HepG2 (cell line): ENCODE results near the gene RRM2. TPM values are rescaled to one million over a fixed set of nuclear protein-coding genes. Genes with fewer than 3 reads are reported as not detected.

Experiments used
- HMGA1 ChIP-seq: sonication (generic); formaldehyde crosslinking; conservative IDR thresholded peaks from 2 replicates; pipeline ENCODE4 v1.4.0; 2020; ENCODE audit warnings: missing genetic modification reagents
- MTA1 ChIP-seq: sonication (generic); formaldehyde crosslinking; IDR thresholded peaks from 2 replicates; pipeline ENCODE4 v1.4.0; 2020; ENCODE audit warnings: missing genetic modification reagents, mild to moderate bottlenecking, borderline replicate concordance
- NPAS2 ChIP-seq: sonication (generic); formaldehyde crosslinking; IDR thresholded peaks from 2 replicates; pipeline ENCODE4 v1.8.0; 2022; ENCODE audit warnings: mild to moderate bottlenecking, missing genetic modification reagents, borderline replicate concordance
- ZNF556 ChIP-seq: sonication (generic); formaldehyde crosslinking; IDR thresholded peaks from 2 replicates; pipeline ENCODE4 v1.4.0; 2020; ENCODE audit warnings: mild to moderate bottlenecking, missing genetic modification reagents, borderline replicate concordance
- polyA plus RNA-seq, 8 experiments: library from polyadenylated mRNA; depleted of rRNA in 3 of 8; stranded (reverse) in 7 of 8; unstranded in 1 of 8; fragments of >200 nt; fragmentation: Illumina TruSeq in 4 of 8; extraction: Trizol in 4 of 8; gene quantifications; 2 replicates each; pipeline versions ENCODE4 v1.2.1 to v1.2.3, GENCODE V29; 2011 to 2016; ENCODE audit warnings: low read depth in 4 of 8, missing spikeins in 1 of 8, mixed read lengths in 1 of 8; ENCODE audit not compliant: insufficient read depth in 1 of 8
- total RNA-seq, 5 experiments: library from RNA; depleted of rRNA; stranded (reverse); fragments of >200 nt; fragmentation: Illumina TruSeq; extraction: Trizol; gene quantifications; 2 replicates each; pipeline ENCODE4 v1.2.3, GENCODE V29; 2016; ENCODE audit warnings: low read depth in 1 of 5
- TF ChIP-seq, protein P1 (sequence below): sonication (generic); formaldehyde crosslinking; IDR thresholded peaks from 2 replicates; pipeline ENCODE4 v1.4.0; 2020; ENCODE audit warnings: missing genetic modification reagents, mild to moderate bottlenecking, borderline replicate concordance
- TF ChIP-seq, protein P2 (sequence below): sonication (generic); formaldehyde crosslinking; IDR thresholded peaks from 2 replicates; pipeline ENCODE4 v1.4.0; 2020; ENCODE audit warnings: missing genetic modification reagents, low read depth, mild to moderate bottlenecking, borderline replicate concordance
- TF ChIP-seq, protein P3 (sequence below): fragments of 450-650 bp; IDR thresholded peaks from 2 replicates; pipeline ENCODE4 v1.6.1; 2016
- TF ChIP-seq, protein P4 (sequence below): sonication (generic); formaldehyde crosslinking; IDR thresholded peaks from 2 replicates; pipeline ENCODE4 v1.4.0; 2020; ENCODE audit warnings: missing genetic modification reagents

RRM2 gene
- total and polyA plus RNA-seq, 2 of the 13 experiments (the other 11 are each of a cell fraction or from before 2014, with no cell fraction given): 31.3 to 150 TPM

DNA sequence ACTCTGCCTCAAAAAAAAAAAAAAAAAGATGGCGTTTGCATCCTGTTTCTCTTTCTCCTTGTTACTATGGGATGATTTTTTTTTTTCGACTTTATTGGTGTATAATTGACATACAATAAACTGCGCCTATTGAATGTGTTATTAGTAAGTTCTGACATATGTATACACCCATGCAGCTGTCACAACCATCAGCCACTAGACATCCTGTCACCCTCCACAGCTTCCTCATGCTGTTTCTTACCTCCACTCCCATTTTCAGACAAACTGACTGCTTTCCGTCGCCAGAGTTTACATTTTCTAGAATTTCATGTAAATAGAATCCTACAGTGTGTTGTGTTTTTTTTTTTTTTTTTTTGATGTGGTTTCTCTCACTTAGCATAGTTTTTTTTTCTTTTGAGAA is 27.9 kb downstream of the RRM2 start (continued):
- TF ChIP-seq, protein P1, sequence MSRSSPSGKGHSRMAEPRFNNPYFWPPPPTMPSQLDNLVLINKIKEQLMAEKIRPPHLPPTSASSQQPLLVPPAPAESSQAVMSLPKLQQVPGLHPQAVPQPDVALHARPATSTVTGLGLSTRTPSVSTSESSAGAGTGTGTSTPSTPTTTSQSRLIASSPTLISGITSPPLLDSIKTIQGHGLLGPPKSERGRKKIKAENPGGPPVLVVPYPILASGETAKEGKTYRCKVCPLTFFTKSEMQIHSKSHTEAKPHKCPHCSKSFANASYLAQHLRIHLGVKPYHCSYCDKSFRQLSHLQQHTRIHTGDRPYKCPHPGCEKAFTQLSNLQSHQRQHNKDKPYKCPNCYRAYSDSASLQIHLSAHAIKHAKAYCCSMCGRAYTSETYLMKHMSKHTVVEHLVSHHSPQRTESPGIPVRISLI (CRISPR knock-in tag): no peak
- TF ChIP-seq HMGA1 (CRISPR knock-in tag) (no peak), MTA1 (CRISPR knock-in tag) (no peak), NPAS2 (CRISPR knock-in tag) (no peak), ZNF556 (no peak)
- TF ChIP-seq, protein P2, sequence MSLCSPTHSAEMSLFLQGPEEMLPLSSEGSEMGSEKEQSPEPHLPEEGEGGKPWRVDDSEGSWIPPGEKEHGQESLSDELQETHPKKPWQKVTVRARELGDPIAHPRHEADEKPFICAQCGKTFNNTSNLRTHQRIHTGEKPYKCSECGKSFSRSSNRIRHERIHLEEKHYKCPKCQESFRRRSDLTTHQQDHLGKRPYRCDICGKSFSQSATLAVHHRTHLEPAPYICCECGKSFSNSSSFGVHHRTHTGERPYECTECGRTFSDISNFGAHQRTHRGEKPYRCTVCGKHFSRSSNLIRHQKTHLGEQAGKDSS (CRISPR knock-in tag): no peak
- TF ChIP-seq, protein P3, sequence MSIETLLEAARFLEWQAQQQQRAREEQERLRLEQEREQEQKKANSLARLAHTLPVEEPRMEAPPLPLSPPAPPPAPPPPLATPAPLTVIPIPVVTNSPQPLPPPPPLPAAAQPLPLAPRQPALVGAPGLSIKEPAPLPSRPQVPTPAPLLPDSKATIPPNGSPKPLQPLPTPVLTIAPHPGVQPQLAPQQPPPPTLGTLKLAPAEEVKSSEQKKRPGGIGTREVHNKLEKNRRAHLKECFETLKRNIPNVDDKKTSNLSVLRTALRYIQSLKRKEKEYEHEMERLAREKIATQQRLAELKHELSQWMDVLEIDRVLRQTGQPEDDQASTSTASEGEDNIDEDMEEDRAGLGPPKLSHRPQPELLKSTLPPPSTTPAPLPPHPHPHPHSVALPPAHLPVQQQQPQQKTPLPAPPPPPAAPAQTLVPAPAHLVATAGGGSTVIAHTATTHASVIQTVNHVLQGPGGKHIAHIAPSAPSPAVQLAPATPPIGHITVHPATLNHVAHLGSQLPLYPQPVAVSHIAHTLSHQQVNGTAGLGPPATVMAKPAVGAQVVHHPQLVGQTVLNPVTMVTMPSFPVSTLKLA: no peak
- TF ChIP-seq, protein P4, sequence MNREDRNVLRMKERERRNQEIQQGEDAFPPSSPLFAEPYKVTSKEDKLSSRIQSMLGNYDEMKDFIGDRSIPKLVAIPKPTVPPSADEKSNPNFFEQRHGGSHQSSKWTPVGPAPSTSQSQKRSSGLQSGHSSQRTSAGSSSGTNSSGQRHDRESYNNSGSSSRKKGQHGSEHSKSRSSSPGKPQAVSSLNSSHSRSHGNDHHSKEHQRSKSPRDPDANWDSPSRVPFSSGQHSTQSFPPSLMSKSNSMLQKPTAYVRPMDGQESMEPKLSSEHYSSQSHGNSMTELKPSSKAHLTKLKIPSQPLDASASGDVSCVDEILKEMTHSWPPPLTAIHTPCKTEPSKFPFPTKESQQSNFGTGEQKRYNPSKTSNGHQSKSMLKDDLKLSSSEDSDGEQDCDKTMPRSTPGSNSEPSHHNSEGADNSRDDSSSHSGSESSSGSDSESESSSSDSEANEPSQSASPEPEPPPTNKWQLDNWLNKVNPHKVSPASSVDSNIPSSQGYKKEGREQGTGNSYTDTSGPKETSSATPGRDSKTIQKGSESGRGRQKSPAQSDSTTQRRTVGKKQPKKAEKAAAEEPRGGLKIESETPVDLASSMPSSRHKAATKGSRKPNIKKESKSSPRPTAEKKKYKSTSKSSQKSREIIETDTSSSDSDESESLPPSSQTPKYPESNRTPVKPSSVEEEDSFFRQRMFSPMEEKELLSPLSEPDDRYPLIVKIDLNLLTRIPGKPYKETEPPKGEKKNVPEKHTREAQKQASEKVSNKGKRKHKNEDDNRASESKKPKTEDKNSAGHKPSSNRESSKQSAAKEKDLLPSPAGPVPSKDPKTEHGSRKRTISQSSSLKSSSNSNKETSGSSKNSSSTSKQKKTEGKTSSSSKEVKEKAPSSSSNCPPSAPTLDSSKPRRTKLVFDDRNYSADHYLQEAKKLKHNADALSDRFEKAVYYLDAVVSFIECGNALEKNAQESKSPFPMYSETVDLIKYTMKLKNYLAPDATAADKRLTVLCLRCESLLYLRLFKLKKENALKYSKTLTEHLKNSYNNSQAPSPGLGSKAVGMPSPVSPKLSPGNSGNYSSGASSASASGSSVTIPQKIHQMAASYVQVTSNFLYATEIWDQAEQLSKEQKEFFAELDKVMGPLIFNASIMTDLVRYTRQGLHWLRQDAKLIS (CRISPR knock-in tag): no peak
